GM12801 (cell line): ENCODE measurements around the gene CCR2.

Experiments used
- TF ChIP-seq, protein P1 (sequence below): IDR thresholded peaks from one replicate; pipeline ENCODE4 v1.5.1; 2011; ENCODE audit warnings: control low read depth; ENCODE audit not compliant: insufficient read length; ENCODE audit errors: extremely low read depth

CCR2 gene

GRCh38 chr3:46353647-46354410 is at the start of gene CCR2:
Gene CCR2, plus strand, starts transcription at chr3:46354111. Its CDS starts 3,417 bp downstream, at chr3:46357528.
- TF ChIP-seq, protein P1, sequence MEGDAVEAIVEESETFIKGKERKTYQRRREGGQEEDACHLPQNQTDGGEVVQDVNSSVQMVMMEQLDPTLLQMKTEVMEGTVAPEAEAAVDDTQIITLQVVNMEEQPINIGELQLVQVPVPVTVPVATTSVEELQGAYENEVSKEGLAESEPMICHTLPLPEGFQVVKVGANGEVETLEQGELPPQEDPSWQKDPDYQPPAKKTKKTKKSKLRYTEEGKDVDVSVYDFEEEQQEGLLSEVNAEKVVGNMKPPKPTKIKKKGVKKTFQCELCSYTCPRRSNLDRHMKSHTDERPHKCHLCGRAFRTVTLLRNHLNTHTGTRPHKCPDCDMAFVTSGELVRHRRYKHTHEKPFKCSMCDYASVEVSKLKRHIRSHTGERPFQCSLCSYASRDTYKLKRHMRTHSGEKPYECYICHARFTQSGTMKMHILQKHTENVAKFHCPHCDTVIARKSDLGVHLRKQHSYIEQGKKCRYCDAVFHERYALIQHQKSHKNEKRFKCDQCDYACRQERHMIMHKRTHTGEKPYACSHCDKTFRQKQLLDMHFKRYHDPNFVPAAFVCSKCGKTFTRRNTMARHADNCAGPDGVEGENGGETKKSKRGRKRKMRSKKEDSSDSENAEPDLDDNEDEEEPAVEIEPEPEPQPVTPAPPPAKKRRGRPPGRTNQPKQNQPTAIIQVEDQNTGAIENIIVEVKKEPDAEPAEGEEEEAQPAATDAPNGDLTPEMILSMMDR: no peak

GRCh38 chr3:46304739-46305138 is 49.2 kb upstream of the CCR2 start:
- TF ChIP-seq, protein P1: no peak

DNA sequence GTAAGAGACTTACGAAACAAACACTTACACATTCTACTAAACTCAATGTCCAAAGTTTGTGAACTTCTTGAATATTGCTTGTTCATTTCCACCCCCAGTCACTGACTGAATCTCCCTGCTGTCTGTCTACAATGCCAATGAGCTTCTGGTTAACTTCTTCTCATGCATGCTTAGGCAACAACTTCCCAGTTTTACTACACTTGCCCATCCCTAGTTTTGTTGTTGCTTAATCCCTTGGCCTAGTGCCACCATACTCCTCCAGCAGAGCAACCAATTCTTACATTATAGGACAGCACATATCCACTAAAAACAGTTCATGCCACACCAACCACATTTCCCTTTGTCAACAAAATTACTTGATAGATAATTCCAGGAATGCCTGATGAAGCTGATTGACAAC is 40.9 kb upstream of the CCR2 start:
- TF ChIP-seq, protein P1: no peak

DNA sequence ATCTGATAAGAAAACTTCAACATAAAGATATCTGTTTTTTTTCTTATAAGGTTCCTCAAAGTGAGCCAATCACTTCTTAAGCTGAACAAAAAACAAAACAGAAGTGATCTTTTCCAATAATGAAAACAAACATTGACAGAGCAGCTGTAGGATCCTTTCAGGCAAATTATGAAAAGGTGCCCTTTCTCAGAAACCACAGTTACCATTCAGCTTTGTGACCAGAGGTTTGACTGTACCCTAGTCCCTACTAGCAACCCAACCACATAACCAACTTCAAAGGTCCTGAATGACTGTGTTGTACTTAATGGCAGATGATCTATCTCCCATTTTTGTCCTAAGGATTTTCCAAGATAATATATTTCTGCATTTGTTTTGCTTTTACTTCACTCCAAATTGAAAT is 39.4 kb upstream of the CCR2 start:
- TF ChIP-seq, protein P1: no peak

DNA sequence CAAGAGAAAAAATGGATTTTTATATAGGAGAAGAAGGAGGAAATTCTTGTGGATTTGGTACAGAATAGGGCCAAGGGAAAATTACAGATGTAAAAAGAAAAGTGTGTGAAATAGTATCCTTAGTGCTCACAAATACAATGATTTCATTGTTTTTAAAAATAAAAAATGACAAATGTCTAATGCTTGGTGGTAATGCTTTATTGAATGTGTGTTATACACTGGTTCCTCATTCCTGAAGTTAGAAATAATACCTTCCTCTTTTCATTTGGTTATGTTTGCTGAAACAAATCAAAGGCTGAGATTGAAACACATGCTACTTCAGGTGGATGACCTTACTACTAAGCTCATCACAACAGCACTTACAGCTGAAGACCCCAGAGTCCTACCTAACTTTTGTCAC is 37.7 kb upstream of the CCR2 start:
- TF ChIP-seq, protein P1: no peak

DNA sequence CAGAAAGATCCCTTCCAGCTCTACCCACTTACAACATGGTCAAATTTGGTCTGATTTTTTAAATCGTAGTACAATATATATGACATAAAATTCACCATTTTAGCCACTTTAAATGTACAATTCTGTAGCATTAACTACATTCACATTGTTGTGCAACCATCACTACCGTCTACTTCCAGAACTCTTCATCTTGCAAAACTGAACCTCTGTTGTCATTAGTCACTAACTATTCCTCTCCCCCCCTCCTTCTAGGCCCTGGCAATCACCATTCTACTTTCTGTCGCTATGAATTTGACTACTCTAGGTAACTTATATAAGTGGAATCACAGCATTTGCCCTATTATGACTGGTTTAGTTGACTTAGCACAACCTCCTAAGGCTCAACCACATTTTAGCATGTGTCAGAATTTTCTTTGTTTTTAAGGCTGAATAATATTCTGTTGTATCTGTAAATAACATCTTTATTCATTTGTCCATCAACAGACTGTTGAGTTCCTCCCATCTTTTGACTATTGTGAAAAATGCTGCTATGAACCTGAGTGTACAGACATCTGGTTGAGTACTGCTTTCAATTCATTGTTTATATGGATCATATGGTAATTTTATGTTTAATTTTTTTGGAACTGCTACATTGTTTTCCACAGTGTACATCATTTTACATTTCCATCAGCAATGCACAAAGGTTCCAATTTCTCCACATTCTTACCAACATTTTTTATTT is 35.5 kb upstream of the CCR2 start:
- TF ChIP-seq, protein P1: no peak

DNA sequence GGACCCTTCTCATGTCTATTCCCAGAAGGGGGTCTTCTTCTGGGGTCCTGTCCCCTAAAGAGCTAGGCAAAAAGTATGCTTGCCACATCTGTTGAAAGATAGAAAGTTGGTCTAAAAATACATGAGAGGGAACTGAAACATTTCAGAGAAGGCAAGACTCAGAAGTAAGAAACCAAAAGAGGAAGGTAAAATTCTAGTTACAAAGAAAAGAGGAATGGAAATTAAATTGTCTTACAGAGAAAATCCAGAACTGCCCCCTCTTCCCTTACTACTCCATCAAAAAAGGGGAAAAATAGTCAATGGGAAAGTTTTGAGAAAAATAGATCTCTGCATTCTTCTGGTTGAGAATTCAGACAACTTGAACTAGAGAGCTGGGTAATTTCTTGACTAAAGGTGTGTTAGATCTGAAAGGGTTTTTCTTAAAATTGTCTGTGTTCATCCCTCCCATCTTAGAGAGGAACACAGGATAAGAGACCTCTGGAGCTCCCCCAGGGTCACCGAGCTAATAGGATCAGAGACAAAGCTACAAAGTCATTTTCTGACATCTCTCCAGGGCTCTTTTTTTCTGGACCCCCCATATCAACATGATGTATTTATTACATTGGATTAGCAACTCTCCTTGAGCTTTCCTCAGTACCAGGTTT is 32.3 kb upstream of the CCR2 start:
- TF ChIP-seq, protein P1: no peak
